CD4-positive, CD25-positive, alpha-beta regulatory T cell (primary cell): Measurements from ENCODE around the gene LRRFIP2. TPM values are rescaled to one million over a fixed set of nuclear protein-coding genes. Genes with fewer than 3 reads are reported as not detected.

Experiments
- ATAC-seq, 2 donors: fragments of 150-1000 bp; cut with Tn5 transposase; one replicate each; pipeline ENCODE4 v1.10.0; 2021; ENCODE audit warnings: low read depth in 2 of 2, moderate number of reproducible peaks in 2 of 2, moderate library complexity in 1 of 2
- DNase-seq, 3 donors: peaks; one replicate each; pipeline versions ENCODE4 v3.0.0 to v3.0.0-alpha.2; 2012 to 2022; ENCODE audit warnings: mixed read lengths in 1 of 3
- H3K27ac ChIP-seq: one replicate; pipeline ENCODE4 v1.7.0; 2013; ENCODE audit warnings: mild to moderate bottlenecking, low read length; ENCODE audit not compliant: insufficient read depth, poor library complexity, severe bottlenecking
- H3K27me3 ChIP-seq: one replicate; pipeline ENCODE4 v1.7.0; 2013; ENCODE audit warnings: low read length; ENCODE audit not compliant: control insufficient read depth, insufficient read depth
- H3K36me3 ChIP-seq: one replicate; pipeline ENCODE4 v1.7.0; 2013; ENCODE audit warnings: mild to moderate bottlenecking, low read length, moderate library complexity; ENCODE audit not compliant: control insufficient read depth, insufficient read depth
- H3K4me1 ChIP-seq: 2 replicates; pipeline ENCODE4 v1.7.0; 2013; ENCODE audit warnings: mild to moderate bottlenecking, low read length; ENCODE audit not compliant: insufficient read depth, control insufficient read depth, poor library complexity, severe bottlenecking
- H3K4me3 ChIP-seq: one replicate; pipeline ENCODE4 v1.7.0; 2013; ENCODE audit warnings: low read depth, mild to moderate bottlenecking, low read length, moderate library complexity
- H3K9me3 ChIP-seq, 2 experiments: 1 replicate in 1 of 2; 2 replicates in 1 of 2; pipeline ENCODE4 v1.7.0; 2013; ENCODE audit warnings: low read length in 2 of 2, mild to moderate bottlenecking in 1 of 2, moderate library complexity in 1 of 2; ENCODE audit not compliant: control insufficient read depth in 2 of 2
- H3K27ac Mint-ChIP-seq, 3 donors: one replicate each; pipeline ENCODE4 v1.8.0; 2020 to 2022; ENCODE audit warnings: mild to moderate bottlenecking in 3 of 3, mixed read lengths in 3 of 3, moderate library complexity in 2 of 3
- H3K27me3 Mint-ChIP-seq: one replicate; pipeline ENCODE4 v1.8.0; 2022; ENCODE audit warnings: mild to moderate bottlenecking, mixed read lengths
- H3K36me3 Mint-ChIP-seq: one replicate; pipeline ENCODE4 v1.8.0; 2020; ENCODE audit warnings: mixed read lengths
- H3K4me1 Mint-ChIP-seq, 4 donors: one replicate each; pipeline ENCODE4 v1.8.0; 2020 to 2022; ENCODE audit warnings: mixed read lengths in 4 of 4, mild to moderate bottlenecking in 1 of 4
- H3K4me3 Mint-ChIP-seq, 4 donors: one replicate each; pipeline ENCODE4 v1.8.0; 2020 to 2022; ENCODE audit warnings: mild to moderate bottlenecking in 4 of 4, mixed read lengths in 4 of 4, moderate library complexity in 3 of 4
- H3K9me3 Mint-ChIP-seq, 7 donors: one replicate each; pipeline ENCODE4 v1.8.0; 2020 to 2022; ENCODE audit warnings: mixed read lengths in 7 of 7, mild to moderate bottlenecking in 3 of 7, moderate library complexity in 2 of 7
- polyA plus RNA-seq, 4 donors: library from polyadenylated mRNA; unstranded; fragments of 300-500 nt; fragmentation: Illumina TruSeq; gene quantifications; one replicate each; pipeline ENCODE4 v1.2.3, GENCODE V29; 2021
- total RNA-seq: library from RNA; stranded (reverse); gene quantifications from one replicate; pipeline ENCODE4 v1.2.3, GENCODE V29; 2022

Gene LRRFIP2
- total and polyA plus RNA-seq, 5 donors from 2014 or later = 14.5 to 78.5 (median 23.5) TPM

GRCh38 chr3:37132334-37132733, 42.0 kb downstream of the LRRFIP2 start:
- H3K27me3 ChIP-seq = no peaks in the 10 kb centered on the region
- peaks cover 2% of the 10 kb centered on the region for H3K36me3 ChIP-seq
- no peak overlapping the region for H3K27ac ChIP-seq
- no peaks in the 10 kb centered on the region for H3K9me3 ChIP-seq
- ATAC-seq (no peak), DNase-seq (no peak)
- no peak overlapping the region for H3K27ac Mint-ChIP-seq
- peaks cover 23 to 35% (median 26%) of the 10 kb centered on the region in 4 donors for H3K4me1 Mint-ChIP-seq
- H3K9me3 Mint-ChIP-seq = no peaks in the 10 kb centered on the region
- peaks cover 10% of the 10 kb centered on the region for H3K36me3 Mint-ChIP-seq
- H3K4me1 ChIP-seq = no peaks in the 10 kb centered on the region
- no peak overlapping the region for H3K4me3 Mint-ChIP-seq
- no peaks in the 10 kb centered on the region for H3K27me3 Mint-ChIP-seq
- no peak overlapping the region for H3K4me3 ChIP-seq

- Mint-ChIP-seq H3K36me3 (peaks cover 14% of the 10 kb centered on the region), H3K4me3 (no peak overlapping the region), H3K4me1 (peaks cover 23 to 32% (median 25%) of the 10 kb centered on the region in 4 donors), H3K27me3 (no peaks in the 10 kb centered on the region), H3K9me3 (no peaks in the 10 kb centered on the region), H3K27ac (no peak overlapping the region)
- H3K9me3 ChIP-seq = no peaks in the 10 kb centered on the region
- peaks cover 2% of the 10 kb centered on the region for H3K36me3 ChIP-seq
- no peak for DNase-seq
- no peak overlapping the region for H3K4me3 ChIP-seq
- H3K27ac ChIP-seq = no peak overlapping the region
- H3K4me1 ChIP-seq = no peaks in the 10 kb centered on the region
- no peaks in the 10 kb centered on the region for H3K27me3 ChIP-seq
- ATAC-seq = no peak
These were observed 42.6 kb downstream of the LRRFIP2 start for GRCh38 chr3:37131860-37132144.

GRCh38 chr3:37130984-37131859, 43.2 kb downstream of the LRRFIP2 start:
- Mint-ChIP-seq H3K9me3 (no peaks in the 10 kb centered on the region), H3K36me3 (peaks cover 14% of the 10 kb centered on the region), H3K27ac (no peak overlapping the region), H3K27me3 (no peaks in the 10 kb centered on the region), H3K4me3 (no peak overlapping the region), H3K4me1 (peaks cover 23 to 32% (median 25%) of the 10 kb centered on the region in 4 donors)
- H3K4me3 ChIP-seq = no peak overlapping the region
- no peaks in the 10 kb centered on the region for H3K9me3 ChIP-seq
- H3K4me1 ChIP-seq = no peaks in the 10 kb centered on the region
- no peak for DNase-seq
- H3K36me3 ChIP-seq = peaks cover 2% of the 10 kb centered on the region
- no peak overlapping the region for H3K27ac ChIP-seq
- no peaks in the 10 kb centered on the region for H3K27me3 ChIP-seq
- no peak for ATAC-seq

GRCh38 chr3:37130448-37130847, 43.9 kb downstream of the LRRFIP2 start:
- Mint-ChIP-seq H3K27me3 (no peaks in the 10 kb centered on the region), H3K9me3 (no peaks in the 10 kb centered on the region), H3K4me1 (peaks cover 21 to 26% (median 22%) of the 10 kb centered on the region in 4 donors), H3K27ac (peak overlapping the region in 1 of 3 donors; percentile 26), H3K4me3 (no peak overlapping the region), H3K36me3 (peaks cover 14% of the 10 kb centered on the region)
- DNase-seq = no peak
- Histone ChIP-seq H3K27me3 (no peaks in the 10 kb centered on the region), H3K4me3 (no peak overlapping the region), H3K36me3 (peaks cover 2% of the 10 kb centered on the region), H3K9me3 (no peaks in the 10 kb centered on the region), H3K4me1 (no peaks in the 10 kb centered on the region), H3K27ac (no peak overlapping the region)
- ATAC-seq = no peak

GRCh38 chr3:37129871-37130270, 44.5 kb downstream of the LRRFIP2 start:
- DNase-seq (peak in 1 of 3 donors; percentile 17), ATAC-seq (peak in 1 of 2 donors; percentile 18)
- Mint-ChIP-seq H3K4me1 (peaks cover 21 to 26% (median 22%) of the 10 kb centered on the region in 4 donors), H3K27me3 (no peaks in the 10 kb centered on the region), H3K36me3 (peaks cover 14% of the 10 kb centered on the region), H3K27ac (peak overlapping the region in 1 of 3 donors; percentile 26), H3K4me3 (no peak overlapping the region), H3K9me3 (no peaks in the 10 kb centered on the region)
- H3K4me3 ChIP-seq = no peak overlapping the region
- no peaks in the 10 kb centered on the region for H3K27me3 ChIP-seq
- H3K4me1 ChIP-seq = no peaks in the 10 kb centered on the region
- no peak overlapping the region for H3K27ac ChIP-seq
- H3K36me3 ChIP-seq = peaks cover 2% of the 10 kb centered on the region
- no peaks in the 10 kb centered on the region for H3K9me3 ChIP-seq

GRCh38 chr3:37127340-37127739, 47.0 kb downstream of the LRRFIP2 start:
- Mint-ChIP-seq H3K4me1 (peaks cover 17 to 32% (median 23%) of the 10 kb centered on the region in 4 donors), H3K4me3 (no peak overlapping the region), H3K9me3 (no peaks in the 10 kb centered on the region), H3K27me3 (no peaks in the 10 kb centered on the region), H3K27ac (no peak overlapping the region), H3K36me3 (peaks cover 14% of the 10 kb centered on the region)
- H3K4me3 ChIP-seq = no peak overlapping the region
- H3K9me3 ChIP-seq = no peaks in the 10 kb centered on the region
- ATAC-seq (no peak), DNase-seq (no peak)
- H3K27ac ChIP-seq = no peak overlapping the region
- no peaks in the 10 kb centered on the region for H3K27me3 ChIP-seq
- H3K4me1 ChIP-seq = no peaks in the 10 kb centered on the region
- peaks cover 3% of the 10 kb centered on the region for H3K36me3 ChIP-seq

- H3K27me3 Mint-ChIP-seq = no peaks in the 10 kb centered on the region
- Histone ChIP-seq H3K36me3 (peaks cover 7% of the 10 kb centered on the region), H3K4me1 (no peaks in the 10 kb centered on the region), H3K27me3 (no peaks in the 10 kb centered on the region), H3K9me3 (no peaks in the 10 kb centered on the region), H3K4me3 (no peak overlapping the region), H3K27ac (no peak overlapping the region)
- no peak overlapping the region for H3K27ac Mint-ChIP-seq
- DNase-seq (no peak), ATAC-seq (no peak)
- H3K9me3 Mint-ChIP-seq = peaks cover 0 to 3% (median 0%) of the 10 kb centered on the region in 7 donors
- H3K36me3 Mint-ChIP-seq = peaks cover 18% of the 10 kb centered on the region
- H3K4me3 Mint-ChIP-seq = no peak overlapping the region
- peaks cover 16 to 30% (median 24%) of the 10 kb centered on the region in 4 donors for H3K4me1 Mint-ChIP-seq
These were observed 47.5 kb downstream of the LRRFIP2 start for GRCh38 chr3:37126856-37127255.
